ENCODE results near the gene ABCC4.

ABCC4 gene

GRCh38 chr13:95258098-95258497 lies 43.2 kb downstream of the ABCC4 start:
- DNase-seq, result no peak

GRCh38 chr13:95256091-95256490 lies 45.2 kb downstream of the ABCC4 start:
- no peak for DNase-seq

- no peak for DNase-seq
Observed at GRCh38 chr13:95255072-95255732, 46.0 kb downstream of the ABCC4 start.

GRCh38 chr13:95254339-95254738 lies 46.9 kb downstream of the ABCC4 start:
- DNase-seq, result no peak

- DNase-seq, result no peak
Observed at GRCh38 chr13:95253033-95253432, 48.2 kb downstream of the ABCC4 start.

- no peak for DNase-seq
Observed at GRCh38 chr13:95251641-95252040, 49.6 kb downstream of the ABCC4 start.

- DNase-seq, result no peak
Observed at GRCh38 chr13:95250961-95251360, 50.3 kb downstream of the ABCC4 start.

- no peak for DNase-seq
Observed at GRCh38 chr13:95248953-95249352, 52.3 kb downstream of the ABCC4 start.

- DNase-seq, result no peak
Observed at GRCh38 chr13:95247852-95248251, 53.4 kb downstream of the ABCC4 start.

- no peak for DNase-seq
Observed at GRCh38 chr13:95247171-95247570, 54.1 kb downstream of the ABCC4 start.

GRCh38 chr13:95246292-95247082 lies 54.8 kb downstream of the ABCC4 start:
- no peak for DNase-seq

GRCh38 chr13:95245071-95245470 lies 56.2 kb downstream of the ABCC4 start:
- DNase-seq, result no peak

- DNase-seq, result no peak
Observed at GRCh38 chr13:95243207-95243606, 58.0 kb downstream of the ABCC4 start.

GRCh38 chr13:95241321-95241720 lies 59.9 kb downstream of the ABCC4 start:
- no peak for DNase-seq

GRCh38 chr13:95239283-95239682 lies 62.0 kb downstream of the ABCC4 start:
- no peak for DNase-seq

GRCh38 chr13:95237310-95237870 lies 63.9 kb downstream of the ABCC4 start:
- no peak for DNase-seq

GRCh38 chr13:95236774-95237173 lies 64.5 kb downstream of the ABCC4 start:
- DNase-seq, result no peak

GRCh38 chr13:95235974-95236373 lies 65.3 kb downstream of the ABCC4 start:
- no peak for DNase-seq

GRCh38 chr13:95235199-95235756 lies 66.0 kb downstream of the ABCC4 start:
- no peak for DNase-seq

GRCh38 chr13:95234242-95234641 lies 67.0 kb downstream of the ABCC4 start:
- no peak for DNase-seq

GRCh38 chr13:95233026-95233635 lies 68.1 kb downstream of the ABCC4 start:
- DNase-seq, result no peak

GRCh38 chr13:95231393-95231792 lies 69.9 kb downstream of the ABCC4 start:
- DNase-seq, result no peak

GRCh38 chr13:95229855-95230254 lies 71.4 kb downstream of the ABCC4 start:
- no peak for DNase-seq
